HG03280 (cell line): Measurements from ENCODE around the gene NIT2.
A peak's percentile ranks its signal among the peaks of the same experiment; 100 is the strongest.

Experiments
- ATAC-seq: cut with Tn5 transposase; IDR thresholded peaks from one replicate; pipeline ENCODE4 v1.9.1; 2021; ENCODE audit warnings: mild to moderate bottlenecking, moderate library complexity; ENCODE audit not compliant: unreplicated experiment

The NIT2 gene

DNA sequence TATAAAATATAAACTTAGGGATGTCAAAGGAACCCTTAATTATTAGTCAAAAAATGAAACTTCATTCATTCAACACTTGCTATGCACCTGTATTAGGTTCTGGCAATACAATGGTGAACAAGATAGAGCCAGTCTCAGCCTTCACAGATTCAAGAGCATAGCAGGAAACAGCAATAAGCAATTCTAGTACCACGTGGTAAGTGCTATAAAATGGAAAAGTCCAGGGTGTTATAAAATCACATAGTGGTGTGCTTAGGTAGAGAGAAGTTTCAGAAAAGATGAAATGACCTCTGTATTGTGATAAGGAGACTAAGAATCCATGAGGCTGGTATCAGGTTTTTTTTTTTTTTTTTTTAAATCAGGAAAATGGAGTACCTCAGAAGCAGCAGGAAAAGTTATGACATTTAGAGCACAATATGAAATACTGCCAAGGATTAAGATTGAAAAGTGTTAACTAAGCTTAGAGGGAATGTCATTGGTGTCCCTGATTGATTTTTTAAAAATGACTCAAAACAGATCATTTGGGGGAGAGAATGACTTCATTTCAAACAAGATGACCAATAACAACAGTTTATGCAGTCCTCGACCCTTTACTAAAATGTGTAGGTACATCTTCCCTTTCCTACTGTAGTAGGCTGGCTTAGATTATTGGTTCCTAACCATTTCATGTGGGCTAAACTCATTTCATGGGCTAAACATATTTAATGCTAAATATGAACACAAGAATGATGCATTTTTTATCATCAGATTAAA lies 61.3 kb downstream of the NIT2 start:
- no peak for ATAC-seq

- no peak for ATAC-seq
These were observed 62.4 kb downstream of the NIT2 start for GRCh38 chr3:100396967-100397366.

DNA sequence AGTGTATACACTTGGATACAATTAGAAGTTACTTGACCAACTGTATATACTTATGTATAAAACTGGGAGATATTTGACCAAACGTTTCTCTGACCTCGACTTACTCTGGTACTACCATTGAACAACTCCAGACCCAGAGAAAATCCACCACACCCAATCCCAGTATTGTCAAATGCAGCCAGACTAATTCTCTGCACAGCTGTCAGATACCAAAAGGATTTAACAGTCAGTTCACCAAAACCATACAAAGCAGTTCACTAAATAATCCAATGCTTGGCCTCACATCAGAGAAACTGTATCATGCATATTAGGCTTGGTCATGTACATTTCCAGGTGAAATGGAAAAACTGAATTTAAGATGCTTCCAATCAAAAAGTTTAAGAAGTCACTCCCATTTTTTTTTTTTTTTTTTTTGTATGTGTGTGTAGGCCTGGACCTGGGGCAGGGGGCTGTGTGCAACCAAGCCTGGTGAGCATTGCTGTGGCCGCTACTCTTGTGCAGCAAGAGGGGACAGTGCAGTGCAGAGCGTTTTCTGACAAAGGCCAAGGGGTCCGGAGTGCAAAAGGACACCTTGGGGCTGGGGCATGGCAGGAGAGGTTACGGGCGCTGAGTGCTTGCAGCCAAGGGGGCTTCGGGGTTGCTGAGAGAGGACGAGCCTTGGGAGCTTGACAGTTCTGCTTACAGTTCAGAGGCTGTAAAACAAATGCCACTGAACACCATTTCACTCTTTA lies 64.9 kb downstream of the NIT2 start:
- ATAC-seq: no peak

DNA sequence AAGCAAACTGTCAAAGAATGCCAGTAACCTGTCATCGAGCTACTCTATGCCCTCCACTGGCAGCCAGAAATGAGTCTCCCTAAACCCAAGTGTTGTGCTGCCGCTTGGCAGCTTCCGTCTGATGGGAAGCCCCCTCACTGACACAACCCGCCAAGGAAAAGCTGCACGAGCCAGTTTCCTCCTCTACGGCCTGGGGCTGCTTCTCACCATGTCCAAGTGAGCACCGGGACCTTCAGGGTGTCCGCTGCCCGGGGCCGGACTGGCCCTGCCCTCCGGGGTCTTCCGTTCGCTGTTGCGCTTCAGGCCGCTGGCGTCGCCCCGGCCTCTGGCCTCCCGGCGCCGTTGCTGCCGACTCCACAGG lies 65.8 kb downstream of the NIT2 start:
- ATAC-seq: peak; percentile 15

GRCh38 chr3:100400780-100401673 lies 66.5 kb downstream of the NIT2 start, which contains the start of the genes LNP1 and TOMM70:
Gene LNP1 (plus strand): TSS chr3:100401539. CDS start chr3:100429730, 28,191 bp downstream.
Gene TOMM70 (minus strand): TSS chr3:100401089. CDS start chr3:100400949, 140 bp downstream.
- ATAC-seq: peak; percentile 86

DNA sequence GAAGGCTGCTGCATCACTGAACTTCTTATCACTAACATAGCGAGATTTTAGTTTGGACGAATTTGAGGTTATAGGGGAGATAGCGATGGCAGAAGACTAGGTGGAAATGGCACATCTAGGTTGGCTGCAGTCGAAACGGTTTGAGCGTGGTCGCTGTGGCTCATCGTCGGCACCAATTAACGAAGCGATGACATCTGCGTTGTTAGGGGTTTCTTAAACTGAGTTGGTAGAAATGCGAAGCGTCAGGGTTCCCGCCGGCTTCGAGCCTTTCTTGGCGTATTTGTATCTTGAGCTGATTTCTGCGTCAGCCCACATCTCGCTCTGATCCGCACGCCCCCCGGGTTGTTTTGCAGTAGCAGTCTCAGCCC lies 67.1 kb downstream of the NIT2 start:
- ATAC-seq: peak; percentile 14

DNA sequence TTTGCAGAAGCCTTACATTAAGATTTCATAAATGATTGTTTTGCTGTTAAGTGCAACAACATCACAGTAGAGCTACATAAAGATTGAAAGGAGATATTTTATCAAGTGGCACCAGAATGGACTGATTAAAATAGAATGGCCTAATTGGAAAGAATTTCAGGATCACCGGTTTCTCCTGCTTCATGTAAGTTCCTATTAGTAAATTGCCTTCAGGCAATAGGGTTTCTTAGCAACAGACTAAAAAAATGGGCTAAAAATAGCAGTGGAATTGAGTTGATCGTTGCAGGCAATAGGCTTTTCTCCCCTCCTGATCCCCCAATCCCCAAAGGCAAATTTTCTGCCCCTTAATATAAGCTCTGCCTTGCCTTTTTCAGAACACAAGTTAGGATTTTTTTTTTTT lies 67.7 kb downstream of the NIT2 start:
- no peak for ATAC-seq

DNA sequence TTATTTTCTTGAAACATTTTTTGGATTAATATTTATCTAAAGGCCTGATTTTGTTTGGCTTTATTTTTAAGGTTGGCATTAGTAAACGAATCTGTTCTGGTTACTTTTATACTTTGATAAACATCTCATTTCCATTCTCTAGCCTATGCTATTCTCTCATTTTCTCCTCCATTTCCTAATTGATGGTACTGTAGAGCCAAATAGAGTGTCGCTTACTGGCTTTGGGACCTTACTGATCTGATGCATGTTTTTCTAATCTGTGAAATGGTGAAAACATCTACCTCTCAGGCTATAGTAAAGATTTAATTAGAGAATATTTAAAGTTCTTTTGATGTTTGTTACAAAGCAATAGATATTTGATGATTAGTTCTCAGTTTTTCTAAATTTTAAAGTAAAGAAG lies 68.3 kb downstream of the NIT2 start:
- no peak for ATAC-seq

- no peak for ATAC-seq
These were observed 69.0 kb downstream of the NIT2 start for GRCh38 chr3:100403362-100404249.

GRCh38 chr3:100404250-100404548 lies 69.6 kb downstream of the NIT2 start:
- ATAC-seq: no peak

GRCh38 chr3:100407164-100407563 lies 72.6 kb downstream of the NIT2 start:
- no peak for ATAC-seq

DNA sequence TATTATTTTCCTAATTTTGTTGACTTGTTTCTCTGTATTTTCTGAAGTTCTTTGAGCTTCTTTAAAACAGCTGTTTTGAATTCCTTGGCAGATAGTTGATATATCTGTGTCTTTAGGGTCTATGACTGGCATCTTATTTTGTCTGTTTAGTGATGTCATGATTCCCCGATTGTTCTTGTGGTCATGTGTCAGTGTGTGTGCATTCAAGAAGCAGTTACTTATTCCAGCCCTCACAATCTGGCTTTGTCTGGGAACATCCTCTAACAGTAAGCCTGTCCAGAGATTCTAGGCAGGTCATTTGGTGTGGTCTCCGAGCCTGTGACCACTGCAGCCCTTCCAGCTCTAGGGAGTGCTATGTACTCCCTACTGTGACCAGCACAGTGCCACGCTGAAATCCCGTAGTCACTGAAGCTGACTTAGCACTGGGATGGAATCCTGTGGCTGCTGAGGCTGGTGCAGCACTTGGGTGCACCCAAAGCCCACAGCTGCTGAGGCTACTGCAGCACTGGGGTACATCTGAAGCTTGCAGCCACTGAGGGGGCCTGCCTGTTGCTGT lies 73.5 kb downstream of the NIT2 start:
- ATAC-seq: no peak
